HG03520 (cell line): ENCODE data around the gene FGD2.
"Not testable (repeated sequence)": the region's sequence is repeated elsewhere in the genome, so short reads cannot be mapped to it uniquely, and the experiment has no call there.

Experiments used
- ATAC-seq: cut with Tn5 transposase; IDR thresholded peaks from one replicate; pipeline ENCODE4 v1.9.1; 2021; ENCODE audit warnings: mild to moderate bottlenecking, moderate library complexity; ENCODE audit not compliant: unreplicated experiment

The FGD2 gene

DNA sequence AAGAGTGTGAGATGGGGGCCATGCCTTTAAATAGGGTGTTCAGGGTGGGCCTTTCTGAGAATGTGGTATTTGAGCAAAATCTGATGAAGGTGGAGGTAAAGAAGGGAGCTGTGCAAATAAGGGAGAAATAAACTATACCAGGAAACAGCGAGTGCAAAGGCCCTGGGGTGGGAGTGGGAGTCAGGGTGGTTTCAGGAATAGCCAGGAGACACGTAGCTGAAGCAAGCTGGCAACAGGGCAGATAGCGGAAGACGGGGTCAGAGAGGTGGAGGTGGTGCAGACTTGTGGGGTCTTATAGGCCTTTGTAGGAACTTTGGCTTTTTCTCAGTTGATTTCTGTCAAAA, 51.6 kb downstream of the FGD2 start:
- no peak for ATAC-seq

DNA sequence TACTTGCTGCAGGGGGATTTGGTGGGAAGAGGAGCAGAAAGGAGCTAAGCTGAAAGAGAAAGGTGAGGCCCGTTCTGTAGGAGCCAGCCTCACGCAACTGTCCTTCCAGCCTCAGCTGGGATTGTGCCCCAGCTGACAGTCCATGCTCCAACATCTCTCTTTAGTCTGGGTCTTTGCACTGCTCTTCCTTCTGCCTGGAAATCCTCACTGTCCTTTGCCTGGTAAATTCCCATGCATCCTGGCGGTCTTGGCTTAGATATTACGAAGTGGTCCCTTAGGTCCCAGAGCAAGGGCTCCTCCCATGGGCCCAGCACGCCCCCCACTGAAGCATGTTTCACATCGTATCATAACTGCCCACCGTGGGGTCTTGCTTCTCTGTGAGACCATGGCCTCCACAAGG, 52.2 kb downstream of the FGD2 start:
- ATAC-seq = no peak

GRCh38 chr6:37058084-37058586, 52.7 kb downstream of the FGD2 start:
- no peak for ATAC-seq

DNA sequence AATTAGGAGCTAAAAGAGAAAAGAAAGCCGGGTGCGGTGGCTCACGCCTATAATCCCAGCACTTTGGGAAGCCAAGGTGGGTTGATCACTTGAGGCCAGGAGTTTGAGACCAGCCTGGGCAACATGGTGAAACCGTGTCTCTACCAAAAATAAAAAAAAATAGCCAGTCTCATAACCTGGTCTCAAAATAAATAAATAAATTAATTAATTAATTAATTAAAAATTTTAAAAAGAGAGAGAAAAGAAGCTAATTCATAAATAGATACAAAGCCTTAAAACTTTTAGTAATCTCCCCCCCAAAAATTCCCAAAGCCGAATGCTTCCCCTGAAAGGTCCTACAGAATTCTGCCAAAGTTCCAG, 53.5 kb downstream of the FGD2 start:
- ATAC-seq = not testable (repeated sequence)

DNA sequence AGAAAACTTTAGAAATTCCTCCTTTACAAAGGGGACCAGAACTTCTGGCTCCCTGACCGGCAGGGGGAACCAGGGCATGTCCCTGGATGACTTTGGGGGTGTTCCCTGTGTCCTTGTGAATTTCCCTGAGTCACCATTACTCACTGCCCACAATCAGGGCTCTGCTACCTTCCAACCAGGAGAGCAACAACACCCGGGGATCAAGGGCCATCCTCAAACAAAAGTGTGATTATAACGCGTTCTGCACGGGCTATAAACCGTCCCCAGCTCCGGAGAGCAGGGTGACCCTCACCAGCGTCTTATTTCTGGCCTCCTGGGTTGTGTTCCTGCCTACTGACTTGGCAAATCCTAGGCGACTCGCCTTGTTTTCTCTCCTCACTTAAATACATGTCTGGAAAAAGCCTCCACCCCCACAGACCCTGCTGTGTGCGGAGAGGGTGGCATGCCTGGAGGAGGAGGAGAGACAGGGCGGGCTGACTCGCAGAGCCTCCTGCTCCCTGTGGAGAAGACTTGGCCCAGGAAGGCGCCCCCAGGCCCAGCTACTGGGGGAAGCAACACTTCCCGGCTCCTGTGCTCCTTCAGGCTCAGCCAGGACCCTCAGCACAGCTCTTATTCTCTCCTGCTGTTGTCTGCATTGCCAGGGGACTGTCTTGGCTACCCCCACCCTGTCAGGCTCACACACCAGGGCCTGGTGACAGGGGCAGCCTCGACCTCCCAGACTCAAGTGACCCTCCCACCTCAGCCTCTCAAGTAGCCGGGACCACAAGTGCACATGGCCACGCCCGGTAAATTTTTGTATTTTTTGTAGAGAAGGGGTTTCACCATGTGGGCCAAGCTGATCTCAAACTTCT, 54.1 kb downstream of the FGD2 start:
- ATAC-seq = no peak

DNA sequence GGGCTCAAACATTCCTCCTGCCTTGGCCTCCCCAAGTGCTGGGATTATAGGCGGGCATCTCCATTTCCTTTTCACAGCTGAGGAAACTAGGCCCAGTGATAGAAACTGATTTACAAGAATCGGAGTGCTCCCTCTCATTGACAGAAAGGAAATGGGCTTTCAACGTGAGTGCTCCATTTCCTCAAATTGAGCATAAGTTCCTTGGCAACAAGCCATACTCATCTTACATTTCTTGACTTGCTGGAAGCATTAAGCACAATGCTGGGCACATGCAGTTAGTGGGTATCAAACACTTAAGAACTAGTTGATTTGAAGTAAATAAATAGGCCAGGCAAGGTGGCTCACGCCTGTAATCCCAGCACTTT, 54.7 kb downstream of the FGD2 start:
- no peak for ATAC-seq

- ATAC-seq = no peak
These were observed 55.8 kb downstream of the FGD2 start for GRCh38 chr6:37061157-37061804.

GRCh38 chr6:37062424-37062823, 57.0 kb downstream of the FGD2 start:
- no peak for ATAC-seq

GRCh38 chr6:37068356-37069270, 63.2 kb downstream of the FGD2 start:
- no peak for ATAC-seq

DNA sequence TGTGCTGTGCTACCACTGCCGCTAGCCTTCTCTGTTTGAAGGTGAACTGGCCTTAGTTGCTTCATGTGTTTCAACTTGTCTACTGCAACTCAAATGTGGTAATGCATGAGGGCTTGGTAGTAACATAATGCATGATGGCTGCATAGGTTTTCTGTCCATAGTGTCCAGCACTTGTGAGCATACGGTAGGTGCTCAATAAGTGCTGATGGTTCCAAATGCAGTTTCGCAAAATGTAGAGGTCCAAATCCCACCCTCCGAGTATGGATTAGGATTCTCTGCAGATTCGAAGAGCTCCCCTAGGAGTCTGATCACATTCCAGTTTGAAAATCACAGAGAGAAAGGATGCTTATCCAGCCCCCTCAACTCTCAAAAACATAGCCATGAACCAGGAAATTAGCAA, 64.2 kb downstream of the FGD2 start:
- no peak for ATAC-seq

GRCh38 chr6:37072526-37072925, 67.1 kb downstream of the FGD2 start:
- no peak for ATAC-seq

DNA sequence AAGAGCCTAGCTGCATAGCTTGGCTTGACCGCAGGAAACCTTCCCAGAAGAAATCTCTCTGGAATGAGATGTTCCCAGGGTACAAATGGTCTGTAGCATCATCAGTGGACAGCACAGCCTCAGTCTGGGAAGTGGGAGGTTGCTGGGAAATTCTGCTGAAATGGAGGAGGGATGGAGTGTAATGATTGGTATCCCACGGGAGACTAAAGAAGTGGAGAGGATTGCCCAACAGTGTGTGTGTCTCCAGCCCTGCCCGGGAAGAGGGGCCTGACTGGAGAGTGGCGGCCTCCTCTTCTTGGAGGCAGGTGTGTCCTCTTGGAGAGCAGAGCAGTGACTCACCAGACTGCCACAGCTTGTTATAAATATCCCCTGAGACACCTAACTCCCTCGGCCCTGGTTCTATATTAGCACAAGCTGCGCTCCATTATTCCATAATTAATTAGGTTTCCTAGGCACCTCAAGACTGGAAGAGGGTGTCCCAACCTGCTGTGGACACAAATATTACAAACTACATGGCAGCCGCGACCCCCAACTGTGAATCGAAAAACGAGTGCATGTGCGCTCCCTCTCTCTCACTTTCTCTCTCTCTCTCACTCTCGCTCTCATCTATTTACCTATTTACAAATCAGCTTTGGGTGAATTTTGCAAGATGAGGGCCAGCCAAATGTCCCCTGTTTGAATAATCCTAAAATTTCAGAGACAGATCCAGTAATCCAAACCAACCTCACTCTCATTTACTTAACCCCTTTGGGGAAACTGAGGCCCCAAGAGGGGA, 68.8 kb downstream of the FGD2 start:
- ATAC-seq = no peak

- no peak for ATAC-seq
These were observed 71.9 kb downstream of the FGD2 start for GRCh38 chr6:37077191-37077904.

DNA sequence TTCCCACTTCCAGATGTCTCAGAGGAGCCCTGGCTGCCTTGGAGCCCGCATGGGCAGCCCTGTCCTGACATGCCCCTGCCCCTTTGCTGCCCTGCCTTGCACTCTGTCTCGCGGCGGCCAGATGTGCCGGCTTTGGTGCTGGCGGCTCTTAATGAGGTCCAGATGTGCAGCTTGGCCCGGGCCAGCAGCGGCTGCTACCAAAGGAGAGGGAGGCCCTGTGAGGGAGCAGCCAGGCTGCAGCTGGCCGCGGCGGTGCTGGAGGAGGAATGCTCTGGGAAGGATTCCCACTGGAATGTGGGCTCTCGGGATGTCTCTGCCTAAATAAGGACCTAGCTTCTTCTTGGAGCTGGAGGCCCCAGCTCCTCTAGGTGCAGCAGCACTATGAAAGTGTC, 72.4 kb downstream of the FGD2 start:
- ATAC-seq = no peak
